K562 (cell line): Measurements from ENCODE around the gene ENSA. TPM values are rescaled to one million over a fixed set of nuclear protein-coding genes. Genes with fewer than 3 reads are reported as not detected.

Experiments
- KDM5B ChIP-seq: fragments of 200-600 bp; sonication (generic); IDR thresholded peaks from 2 replicates; pipeline ENCODE4 v1.6.1; 2012; ENCODE audit warnings: low read depth, mild to moderate bottlenecking, moderate library complexity, low read length, control low read depth, inconsistent platforms; ENCODE audit not compliant: insufficient replicate concordance
- NFXL1 ChIP-seq: fragments of 450-650 bp; formaldehyde crosslinking; IDR thresholded peaks from 2 replicates; pipeline ENCODE4 v1.4.0; 2021; ENCODE audit warnings: mild to moderate bottlenecking
- POLR2A ChIP-seq: fragments of 450-650 bp; conservative IDR thresholded peaks from 2 replicates; pipeline ENCODE4 v1.6.1; 2016
- POLR2B ChIP-seq: fragments of 450-650 bp; IDR thresholded peaks from 2 replicates; pipeline ENCODE4 v1.6.1; 2018; ENCODE audit warnings: low read depth; ENCODE audit not compliant: partially characterized antibody
- POLR2G ChIP-seq: fragments of 200-400 bp; formaldehyde crosslinking; IDR thresholded peaks from 2 replicates; pipeline ENCODE4 v1.6.1; 2017; ENCODE audit warnings: low read depth, mild to moderate bottlenecking, antibody characterized with exemption, low read length, moderate library complexity
- SIN3A ChIP-seq, 2 experiments: fragments of 150-350 bp in 1 of 2; IDR thresholded peaks; 2 replicates each; pipeline ENCODE4 v1.6.1; 2011 to 2016; ENCODE audit warnings: borderline replicate concordance in 2 of 2, low read depth in 2 of 2, low read length in 2 of 2, mild to moderate bottlenecking in 2 of 2, moderate library complexity in 2 of 2; ENCODE audit not compliant: control insufficient read depth in 1 of 2
- SUPT5H ChIP-seq: fragments of 450-650 bp; IDR thresholded peaks from 2 replicates; pipeline ENCODE4 v1.6.1; 2016
- TAF1 ChIP-seq: IDR thresholded peaks from 2 replicates; pipeline ENCODE4 v1.6.1; 2011; ENCODE audit warnings: mild to moderate bottlenecking, low read length, moderate library complexity; ENCODE audit not compliant: insufficient read depth, control insufficient read depth, severe bottlenecking; ENCODE audit errors: extremely low read depth
- THRB ChIP-seq: fragments of 450-650 bp; formaldehyde crosslinking; conservative IDR thresholded peaks from 2 replicates; pipeline ENCODE4 v1.4.0; 2022; ENCODE audit warnings: mild to moderate bottlenecking, missing genetic modification characterization
- YY1 ChIP-seq, 3 experiments: IDR thresholded peaks; 2 replicates each; pipeline ENCODE4 v1.6.1; 2011; ENCODE audit warnings: low read length in 2 of 3, mild to moderate bottlenecking in 2 of 3, moderate library complexity in 2 of 3, borderline replicate concordance in 1 of 3, control low read depth in 1 of 3, low read depth in 1 of 3; ENCODE audit not compliant: insufficient read depth in 3 of 3, insufficient replicate concordance in 2 of 3, control insufficient read depth in 1 of 3, insufficient read length in 1 of 3; ENCODE audit errors: extremely low read depth in 1 of 3
- polyA plus RNA-seq, 8 experiments: library from polyadenylated mRNA; depleted of rRNA in 4 of 8; stranded (reverse) in 5 of 8; unstranded in 3 of 8; fragments of >200 nt; fragmentation: Nextera tagmentation in 2 of 8; fragmentation: Illumina TruSeq in 1 of 8; extraction: Ambion mirVana in 2 of 8; extraction: Trizol in 1 of 8; gene quantifications; 2 replicates each; pipeline versions ENCODE4 v1.2.1 to v1.2.3, GENCODE V29; 2011 to 2014; ENCODE audit warnings: inconsistent platforms in 1 of 8, missing spikeins in 1 of 8
- total RNA-seq, 7 experiments: library from RNA; depleted of rRNA in 6 of 7; stranded (reverse); fragments of >200 nt in 6 of 7; fragmentation: Illumina TruSeq in 2 of 7; extraction: Trizol in 2 of 7; gene quantifications; 2 replicates each; pipeline versions ENCODE4 v1.2.1 to v1.2.3, GENCODE V29; 2011 to 2021; ENCODE audit warnings: low replicate concordance in 1 of 7
- TF ChIP-seq, protein P1 (sequence below), 2 experiments: fragments of 450-650 bp in 1 of 2; IDR thresholded peaks; 2 replicates each; pipeline ENCODE4 v1.6.1; 2011 to 2017; ENCODE audit warnings: low read depth in 2 of 2, antibody characterized with exemption in 1 of 2, borderline replicate concordance in 1 of 2, low read length in 1 of 2, mild to moderate bottlenecking in 1 of 2, mixed read lengths in 1 of 2; ENCODE audit not compliant: control insufficient read depth in 1 of 2

ENSA gene
- total and polyA plus RNA-seq, 9 of the 15 experiments (the other 6 are each of a cell fraction or from before 2014, with no cell fraction given), result 68.1 to 605 (median 188) TPM

- TF ChIP-seq, protein P1, sequence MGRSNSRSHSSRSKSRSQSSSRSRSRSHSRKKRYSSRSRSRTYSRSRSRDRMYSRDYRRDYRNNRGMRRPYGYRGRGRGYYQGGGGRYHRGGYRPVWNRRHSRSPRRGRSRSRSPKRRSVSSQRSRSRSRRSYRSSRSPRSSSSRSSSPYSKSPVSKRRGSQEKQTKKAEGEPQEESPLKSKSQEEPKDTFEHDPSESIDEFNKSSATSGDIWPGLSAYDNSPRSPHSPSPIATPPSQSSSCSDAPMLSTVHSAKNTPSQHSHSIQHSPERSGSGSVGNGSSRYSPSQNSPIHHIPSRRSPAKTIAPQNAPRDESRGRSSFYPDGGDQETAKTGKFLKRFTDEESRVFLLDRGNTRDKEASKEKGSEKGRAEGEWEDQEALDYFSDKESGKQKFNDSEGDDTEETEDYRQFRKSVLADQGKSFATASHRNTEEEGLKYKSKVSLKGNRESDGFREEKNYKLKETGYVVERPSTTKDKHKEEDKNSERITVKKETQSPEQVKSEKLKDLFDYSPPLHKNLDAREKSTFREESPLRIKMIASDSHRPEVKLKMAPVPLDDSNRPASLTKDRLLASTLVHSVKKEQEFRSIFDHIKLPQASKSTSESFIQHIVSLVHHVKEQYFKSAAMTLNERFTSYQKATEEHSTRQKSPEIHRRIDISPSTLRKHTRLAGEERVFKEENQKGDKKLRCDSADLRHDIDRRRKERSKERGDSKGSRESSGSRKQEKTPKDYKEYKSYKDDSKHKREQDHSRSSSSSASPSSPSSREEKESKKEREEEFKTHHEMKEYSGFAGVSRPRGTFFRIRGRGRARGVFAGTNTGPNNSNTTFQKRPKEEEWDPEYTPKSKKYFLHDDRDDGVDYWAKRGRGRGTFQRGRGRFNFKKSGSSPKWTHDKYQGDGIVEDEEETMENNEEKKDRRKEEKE (IDR thresholded peaks at IDR 0.05; ENCODE audit: borderline replicate concordance in 1 of 2, control insufficient read depth in 1 of 2, low read depth in 2 of 2, low read length in 1 of 2), result 0 out of 4 replicates have a peak, but pooled peaks of 1 of the 2 experiments have one; percentile 17
- TF ChIP-seq POLR2A, result peak; percentile 78
- peak; percentile 10 for TF ChIP-seq TAF1
- peak; percentile 14 for TF ChIP-seq KDM5B
- TF ChIP-seq THRB (CRISPR knock-in tag), result peak; percentile 65; the same call in 1 of the 2 replicates
- TF ChIP-seq SIN3A (IDR thresholded peaks at IDR 0.05; ENCODE audit: borderline replicate concordance in 2 of 2, control insufficient read depth in 1 of 2, low read depth in 2 of 2, low read length in 2 of 2), result peak in 1 of 2 experiments; percentile 21; a peak in 1 of 4 replicates
- TF ChIP-seq POLR2G, result peak; percentile 73
- peak in 1 of 3 experiments; percentile 20 for TF ChIP-seq YY1 (IDR thresholded peaks at IDR 0.05; ENCODE audit: borderline replicate concordance in 1 of 3, control insufficient read depth in 1 of 3, extremely low read depth in 1 of 3, insufficient read depth in 3 of 3, insufficient read length in 1 of 3, insufficient replicate concordance in 2 of 3, low read depth in 1 of 3, low read length in 2 of 3)
- peak; percentile 85 for TF ChIP-seq POLR2B
- peak; percentile 90 for TF ChIP-seq SUPT5H
- peak; percentile 12; the same call in 1 of the 2 replicates for TF ChIP-seq NFXL1
Measured at GRCh38 chr1:150573648-150574071, 55.8 kb downstream of the ENSA start (continued).
